Mesenchymal stem cell (in vitro differentiated cells and primary cell): Measurements from ENCODE around the gene FDX1.

Source experiments
- DNase-seq: peaks from one replicate; pipeline ENCODE4 v3.0.0-alpha.2; 2013
- H2AFZ ChIP-seq: one replicate; pipeline ENCODE4 v1.6.1; 2013; ENCODE audit warnings: low read depth, mild to moderate bottlenecking, control low read depth, inconsistent platforms, low read length, moderate library complexity
- H2AK5ac ChIP-seq: 2 replicates; pipeline ENCODE4 v1.6.1; 2013; ENCODE audit warnings: low read length, moderate library complexity, mild to moderate bottlenecking, inconsistent platforms; ENCODE audit not compliant: severe bottlenecking
- H2BK120ac ChIP-seq: one replicate; pipeline ENCODE4 v1.6.1; 2013; ENCODE audit warnings: low read depth, mild to moderate bottlenecking, inconsistent platforms, low read length, moderate library complexity
- H2BK12ac ChIP-seq, 2 experiments: one replicate each; pipeline ENCODE4 v1.6.1; 2013; ENCODE audit warnings: inconsistent platforms in 2 of 2, low read length in 2 of 2, mild to moderate bottlenecking in 2 of 2, moderate library complexity in 2 of 2, control low read depth in 1 of 2
- H2BK15ac ChIP-seq: one replicate; pipeline ENCODE4 v1.6.1; 2013; ENCODE audit warnings: mild to moderate bottlenecking, low read depth, inconsistent platforms; ENCODE audit not compliant: poor library complexity, severe bottlenecking
- H2BK5ac ChIP-seq: 2 replicates; pipeline ENCODE4 v1.6.1; 2013; ENCODE audit warnings: low read depth, mild to moderate bottlenecking, low read length, control low read depth, inconsistent platforms; ENCODE audit not compliant: poor library complexity, severe bottlenecking
- H3K14ac ChIP-seq, 2 experiments: one replicate each; pipeline ENCODE4 v1.6.1; 2013; ENCODE audit warnings: inconsistent platforms in 2 of 2, low read length in 2 of 2, control low read depth in 1 of 2, mild to moderate bottlenecking in 1 of 2, moderate library complexity in 1 of 2
- H3K18ac ChIP-seq, 2 experiments: one replicate each; pipeline ENCODE4 v1.6.1; 2013; ENCODE audit warnings: inconsistent platforms in 2 of 2, low read length in 2 of 2, control low read depth in 1 of 2, low read depth in 1 of 2, mild to moderate bottlenecking in 1 of 2
- H3K23ac ChIP-seq, 2 experiments: one replicate each; pipeline ENCODE4 v1.6.1; 2013; ENCODE audit warnings: inconsistent platforms in 2 of 2, low read length in 2 of 2, mild to moderate bottlenecking in 2 of 2, moderate library complexity in 2 of 2, control low read depth in 1 of 2
- H3K27ac ChIP-seq: 2 replicates; pipeline ENCODE4 v1.5.1; 2013; ENCODE audit warnings: mild to moderate bottlenecking, moderate library complexity, low read length, control low read depth, inconsistent platforms; ENCODE audit not compliant: poor library complexity, severe bottlenecking
- H3K27me3 ChIP-seq, 2 experiments: 2 replicates each; pipeline versions ENCODE4 v1.6.1 to v1.7.0; 2013; ENCODE audit warnings: low read length in 2 of 2, mild to moderate bottlenecking in 2 of 2, moderate library complexity in 2 of 2, control low read depth in 1 of 2, inconsistent platforms in 1 of 2; ENCODE audit not compliant: control insufficient read depth in 1 of 2, insufficient read depth in 1 of 2
- H3K36me3 ChIP-seq, 2 experiments: 2 replicates each; pipeline versions ENCODE4 v1.6.1 to v1.7.0; 2013; ENCODE audit warnings: low read length in 2 of 2, control low read depth in 1 of 2, inconsistent platforms in 1 of 2, low read depth in 1 of 2, mild to moderate bottlenecking in 1 of 2; ENCODE audit not compliant: insufficient read depth in 2 of 2, control insufficient read depth in 1 of 2
- H3K4ac ChIP-seq, 2 experiments: one replicate each; pipeline ENCODE4 v1.6.1; 2013; ENCODE audit warnings: inconsistent platforms in 2 of 2, low read length in 2 of 2, mild to moderate bottlenecking in 2 of 2, moderate library complexity in 2 of 2, control low read depth in 1 of 2, low read depth in 1 of 2
- H3K4me1 ChIP-seq: 2 replicates; pipeline ENCODE4 v1.6.1; 2013; ENCODE audit warnings: low read depth, low read length, control low read depth; ENCODE audit not compliant: control insufficient read depth, insufficient read depth
- H3K4me2 ChIP-seq: 2 replicates; pipeline ENCODE4 v1.6.1; 2013; ENCODE audit warnings: low read length, mild to moderate bottlenecking, inconsistent platforms; ENCODE audit not compliant: poor library complexity, severe bottlenecking
- H3K4me3 ChIP-seq, 2 experiments: 2 replicates each; pipeline versions ENCODE4 v1.5.1 to v1.7.0; 2013; ENCODE audit warnings: low read length in 2 of 2, mild to moderate bottlenecking in 2 of 2, control low read depth in 1 of 2, low read depth in 1 of 2; ENCODE audit not compliant: insufficient read depth in 1 of 2
- H3K79me1 ChIP-seq: replicated peaks from 2 replicates; pipeline ENCODE4 v1.6.1; 2013; ENCODE audit warnings: mild to moderate bottlenecking, control low read depth, low read length, inconsistent platforms; ENCODE audit not compliant: poor library complexity, severe bottlenecking
- H3K9ac ChIP-seq: 2 replicates; pipeline ENCODE4 v1.7.0; 2013; ENCODE audit warnings: mild to moderate bottlenecking, low read length, moderate library complexity
- H3K9me3 ChIP-seq: 2 replicates; pipeline ENCODE4 v1.7.0; 2013; ENCODE audit warnings: mild to moderate bottlenecking, low read length; ENCODE audit not compliant: control insufficient read depth
- H4K8ac ChIP-seq: one replicate; pipeline ENCODE4 v1.6.1; 2013; ENCODE audit warnings: inconsistent platforms, mild to moderate bottlenecking, low read length, moderate library complexity
- H4K91ac ChIP-seq: one replicate; pipeline ENCODE4 v1.6.1; 2013; ENCODE audit warnings: mild to moderate bottlenecking, low read length, inconsistent platforms
- WGBS: methylation state at CpG from one replicate; pipeline ENCODE4 v1.1.7; 2013; ENCODE audit warnings: mixed read lengths; 5-methylcytosine and 5-hydroxymethylcytosine counted together

Gene FDX1

DNA sequence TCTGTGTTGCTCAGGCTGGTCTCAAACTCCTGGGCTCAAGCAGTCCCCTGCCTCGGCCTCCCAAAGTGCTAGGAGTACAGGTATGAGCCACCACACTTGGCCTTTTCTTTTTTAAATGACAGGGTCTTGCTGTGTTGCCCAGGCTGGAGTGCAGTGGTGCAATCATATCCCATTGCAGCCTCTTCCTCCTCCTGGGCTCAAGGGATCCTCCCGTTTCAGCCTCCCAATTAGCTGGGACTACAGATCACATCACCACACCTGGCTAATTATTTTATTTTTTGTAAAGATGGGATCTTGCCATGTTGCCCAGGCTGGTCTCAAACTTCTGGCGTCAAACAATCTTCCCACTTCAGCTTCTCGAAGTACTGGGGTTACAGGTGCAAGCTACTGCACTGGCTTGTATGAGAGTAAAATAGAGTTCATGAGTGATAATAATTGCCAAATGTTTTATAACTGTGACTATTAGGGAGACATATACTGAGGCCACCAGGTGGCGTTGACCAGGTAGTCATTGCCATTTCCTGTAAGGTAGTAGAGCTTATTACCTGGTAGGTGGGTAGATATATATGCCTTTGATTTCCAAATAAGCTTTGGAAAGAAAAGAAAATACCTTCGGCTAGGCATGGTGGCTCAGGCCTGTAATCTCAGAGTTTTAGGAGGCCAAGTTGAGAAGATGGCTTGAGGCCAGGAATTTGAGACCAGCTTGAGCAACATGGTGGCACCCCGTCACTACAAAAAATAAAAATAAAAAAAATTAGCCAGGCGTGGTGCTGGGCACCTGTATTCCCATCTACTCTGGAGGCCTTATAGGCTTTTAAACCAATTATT lies 5.4 kb downstream of the FDX1 start:
- H3K14ac ChIP-seq: no peak overlapping the region
- 99% methylated on average over 5 of the region's 8 CpGs for WGBS
- H3K4me2 ChIP-seq: peak overlapping the region; percentile 32
- H2BK15ac ChIP-seq: no peak overlapping the region
- peak overlapping the region; percentile 32 for H3K27ac ChIP-seq
- H3K4me3 ChIP-seq: no peak overlapping the region
- peak overlapping the region; percentile 68 for H2AK5ac ChIP-seq
- peaks cover 8 to 18% of the 10 kb centered on the region in 2 experiments for H3K36me3 ChIP-seq
- peaks cover 4% of the 10 kb centered on the region for H3K79me1 ChIP-seq
- H3K23ac ChIP-seq: no peak overlapping the region
- peak overlapping the region in 1 of 2 experiments; percentile 8 for H3K18ac ChIP-seq
- H4K91ac ChIP-seq: no peak overlapping the region
- no peak overlapping the region for H2BK12ac ChIP-seq
- no peak overlapping the region for H3K4ac ChIP-seq
- no peak overlapping the region for H2BK5ac ChIP-seq
- no peak overlapping the region for H2AFZ ChIP-seq
- H2BK120ac ChIP-seq: no peak overlapping the region
- no peak overlapping the region for H4K8ac ChIP-seq
- no peaks in the 10 kb centered on the region for H3K9me3 ChIP-seq
- no peaks in the 10 kb centered on the region for H3K27me3 ChIP-seq
- peaks cover 8% of the 10 kb centered on the region for H3K4me1 ChIP-seq
- no peak overlapping the region for H3K9ac ChIP-seq
- DNase-seq: peak; percentile 4

DNA sequence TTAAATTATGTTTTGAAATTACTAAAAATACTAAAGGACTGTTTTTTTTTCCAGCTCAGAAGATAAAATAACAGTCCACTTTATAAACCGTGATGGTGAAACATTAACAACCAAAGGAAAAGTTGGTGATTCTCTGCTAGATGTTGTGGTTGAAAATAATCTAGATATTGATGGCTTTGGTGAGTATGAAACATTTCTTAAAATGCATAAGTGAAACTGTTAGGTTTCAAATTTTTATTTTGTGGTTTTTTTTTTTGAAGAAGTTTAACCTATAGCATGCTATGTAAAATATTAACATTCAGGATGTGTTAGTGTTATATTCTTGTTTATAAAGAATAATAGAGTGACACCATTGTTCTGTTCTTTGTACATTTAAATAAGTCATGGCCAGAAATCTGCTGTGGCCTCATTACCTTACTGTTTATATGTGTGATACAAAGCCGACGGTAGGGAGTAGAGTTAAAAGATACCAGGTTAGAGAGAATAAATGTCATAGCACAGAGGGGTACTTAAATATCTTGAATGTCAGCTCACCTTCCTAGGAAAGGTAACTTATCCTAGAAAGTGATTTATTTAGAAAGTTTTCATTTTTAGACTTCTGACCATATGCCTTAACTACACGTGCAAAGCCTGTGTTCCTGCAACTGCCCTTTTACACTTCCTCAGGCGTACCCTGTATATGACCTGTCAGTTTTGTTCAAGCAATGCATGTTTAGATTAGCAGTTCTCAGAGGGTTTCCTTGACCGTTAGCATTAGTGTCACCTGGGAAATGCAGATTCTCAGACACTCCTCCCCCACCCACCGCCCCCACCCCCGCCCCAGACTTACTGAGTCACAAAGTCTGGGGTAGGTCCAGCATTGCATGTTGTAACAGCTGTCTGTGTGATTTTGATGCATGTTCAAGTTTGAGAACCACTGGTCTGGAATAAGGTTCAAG lies 6.3 kb downstream of the FDX1 start:
- H3K14ac ChIP-seq: no peak overlapping the region
- peaks cover 8% of the 10 kb centered on the region for H3K4me1 ChIP-seq
- WGBS: 79% methylated on average over 4 of the region's 8 CpGs
- H2AK5ac ChIP-seq: no peak overlapping the region
- no peak overlapping the region for H2BK12ac ChIP-seq
- H3K4me3 ChIP-seq: no peak overlapping the region
- H2BK15ac ChIP-seq: no peak overlapping the region
- H3K4ac ChIP-seq: no peak overlapping the region
- no peak overlapping the region for H2BK120ac ChIP-seq
- no peak overlapping the region for H2BK5ac ChIP-seq
- peaks cover 8 to 22% of the 10 kb centered on the region in 2 experiments for H3K36me3 ChIP-seq
- no peaks in the 10 kb centered on the region for H3K27me3 ChIP-seq
- H4K91ac ChIP-seq: no peak overlapping the region
- no peak overlapping the region for H3K9ac ChIP-seq
- DNase-seq: peak; percentile 24
- H4K8ac ChIP-seq: no peak overlapping the region
- H3K23ac ChIP-seq: no peak overlapping the region
- no peaks in the 10 kb centered on the region for H3K9me3 ChIP-seq
- peak overlapping the region; percentile 86 for H3K27ac ChIP-seq
- H3K18ac ChIP-seq: no peak overlapping the region
- no peak overlapping the region for H3K4me2 ChIP-seq
- H2AFZ ChIP-seq: no peak overlapping the region
- peaks cover 7% of the 10 kb centered on the region for H3K79me1 ChIP-seq

DNA sequence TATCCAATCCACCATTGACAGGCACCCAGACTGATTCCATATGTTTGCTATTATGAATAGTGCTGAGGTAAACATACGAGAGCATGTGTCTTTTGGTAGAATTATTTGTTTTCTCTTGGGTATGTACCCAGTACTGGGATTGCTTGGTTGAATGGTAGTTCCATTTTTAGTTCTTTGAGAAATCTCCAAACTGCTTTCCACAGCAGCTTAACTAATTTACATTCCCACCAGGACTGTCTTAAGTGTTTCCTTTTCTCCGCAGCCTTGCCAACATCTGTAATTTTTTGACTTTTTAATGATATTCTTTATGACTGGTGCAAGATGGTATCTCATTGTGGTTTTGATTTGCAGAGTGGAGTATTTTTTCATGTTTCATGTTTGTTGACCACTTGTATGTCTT lies 8.3 kb downstream of the FDX1 start:
- no peak overlapping the region for H2BK15ac ChIP-seq
- no peaks in the 10 kb centered on the region for H3K27me3 ChIP-seq
- no peak overlapping the region for H2AFZ ChIP-seq
- H2BK120ac ChIP-seq: no peak overlapping the region
- no peak overlapping the region for H3K4me3 ChIP-seq
- no peak for DNase-seq
- H4K91ac ChIP-seq: no peak overlapping the region
- no peak overlapping the region for H3K23ac ChIP-seq
- peaks cover 6% of the 10 kb centered on the region for H3K4me1 ChIP-seq
- no peak overlapping the region for H2BK5ac ChIP-seq
- 100% methylated on average over 1 of the region's 2 CpGs for WGBS
- H2AK5ac ChIP-seq: no peak overlapping the region
- H3K36me3 ChIP-seq: peaks cover 14 to 28% of the 10 kb centered on the region in 2 experiments
- no peak overlapping the region for H3K4ac ChIP-seq
- H3K9ac ChIP-seq: no peak overlapping the region
- no peak overlapping the region for H4K8ac ChIP-seq
- H3K18ac ChIP-seq: no peak overlapping the region
- no peak overlapping the region for H2BK12ac ChIP-seq
- H3K9me3 ChIP-seq: no peaks in the 10 kb centered on the region
- H3K79me1 ChIP-seq: peaks cover 16% of the 10 kb centered on the region
- no peak overlapping the region for H3K14ac ChIP-seq
- H3K27ac ChIP-seq: no peak overlapping the region
- no peak overlapping the region for H3K4me2 ChIP-seq

DNA sequence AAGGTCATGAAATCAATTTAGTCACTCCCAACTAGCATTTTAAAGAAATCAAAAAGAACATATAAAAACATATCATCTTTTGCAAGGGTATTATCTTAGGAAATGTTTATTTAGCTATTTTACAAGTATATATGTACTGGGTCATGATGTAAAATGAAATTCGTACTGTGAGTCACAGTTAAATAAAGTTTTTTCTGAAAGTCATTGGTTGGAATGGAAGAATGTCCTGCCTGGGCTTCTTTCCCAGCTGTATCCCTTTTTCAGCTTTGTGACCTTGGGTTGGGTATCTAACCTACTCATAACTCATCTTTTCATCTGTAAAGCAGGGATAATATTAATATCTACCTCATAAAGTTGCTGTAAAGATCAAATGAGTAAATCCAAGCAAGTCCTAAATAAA lies 15.7 kb downstream of the FDX1 start:
- no peak for DNase-seq
- Histone ChIP-seq H4K91ac (no peak overlapping the region), H2BK12ac (no peak overlapping the region), H2BK120ac (no peak overlapping the region), H3K4me3 (no peak overlapping the region), H4K8ac (no peak overlapping the region), H3K4ac (no peak overlapping the region), H2BK5ac (no peak overlapping the region), H2AK5ac (no peak overlapping the region), H3K9ac (no peak overlapping the region), H3K36me3 (peaks cover 10 to 11% of the 10 kb centered on the region in 2 experiments), H2AFZ (no peak overlapping the region), H3K18ac (no peak overlapping the region), H2BK15ac (no peak overlapping the region), H3K4me2 (no peak overlapping the region), H3K79me1 (peaks cover 28% of the 10 kb centered on the region), H3K27me3 (no peaks in the 10 kb centered on the region), H3K23ac (no peak overlapping the region), H3K4me1 (no peaks in the 10 kb centered on the region), H3K9me3 (no peaks in the 10 kb centered on the region), H3K27ac (no peak overlapping the region), H3K14ac (no peak overlapping the region)
- 80% methylated on average over 1 of the region's 1 CpG for whole genome bisulfite sequencing
